H1 (cell line): ENCODE data around the gene FXR2. TPM values are rescaled to one million over a fixed set of nuclear protein-coding genes. Genes with fewer than 3 reads are reported as not detected.

ENCODE experiments used
- CBX8 ChIP-seq: fragments of 300-800, 300-1000 bp; sonication (generic); IDR thresholded peaks from 2 replicates; pipeline ENCODE4 v1.7.1; 2016; ENCODE audit warnings: low read depth, low read length, borderline replicate concordance
- CHD2 ChIP-seq: IDR thresholded peaks from 2 replicates; pipeline ENCODE4 v1.6.1; 2012; ENCODE audit warnings: low read length, improper control_type of control experiment
- HDAC6 ChIP-seq: IDR thresholded peaks from one replicate; pipeline ENCODE4 v1.7.1; 2012; ENCODE audit warnings: low read depth, mild to moderate bottlenecking, inconsistent platforms, low read length, moderate library complexity
- POLR2A ChIP-seq, 2 experiments: IDR thresholded peaks; 1 replicate in 1 of 2; 2 replicates in 1 of 2; pipeline ENCODE4 v1.6.1; 2011; ENCODE audit warnings: low read depth in 2 of 2, low read length in 2 of 2, mild to moderate bottlenecking in 2 of 2; ENCODE audit errors: control extremely low read depth in 1 of 2
- SIN3A ChIP-seq, 2 experiments: IDR thresholded peaks in 1 of 2; conservative IDR thresholded peaks in 1 of 2; 2 replicates each; pipeline ENCODE4 v1.6.1; 2011 to 2012; ENCODE audit warnings: low read length in 2 of 2, improper control_type of control experiment in 1 of 2, low read depth in 1 of 2, mild to moderate bottlenecking in 1 of 2
- SIRT6 ChIP-seq: IDR thresholded peaks from one replicate; pipeline ENCODE4 v1.7.1; 2012; ENCODE audit warnings: low read length, inconsistent platforms
- SIX5 ChIP-seq: IDR thresholded peaks from 2 replicates; pipeline ENCODE4 v1.6.1; 2011; ENCODE audit warnings: mild to moderate bottlenecking, low read depth, low read length
- SP2 ChIP-seq: IDR thresholded peaks from 2 replicates; pipeline ENCODE4 v1.6.1; 2012; ENCODE audit warnings: mild to moderate bottlenecking, low read length, inconsistent platforms
- SP4 ChIP-seq: IDR thresholded peaks from 2 replicates; pipeline ENCODE4 v1.6.1; 2012; ENCODE audit warnings: low read length, inconsistent platforms
- SUZ12 ChIP-seq: fragments of 200-600 bp; sonication (generic); IDR thresholded peaks from 2 replicates; pipeline ENCODE4 v1.6.1; 2012; ENCODE audit warnings: mild to moderate bottlenecking, inconsistent platforms, low read length, moderate library complexity, mixed read lengths
- TBP ChIP-seq: IDR thresholded peaks from 2 replicates; pipeline ENCODE4 v1.6.1; 2011; ENCODE audit warnings: low read depth, low read length, improper control_type of control experiment
- TEAD4 ChIP-seq: IDR thresholded peaks from 2 replicates; pipeline ENCODE4 v1.6.1; 2012; ENCODE audit warnings: low read depth, low read length, inconsistent platforms, mixed read lengths
- polyA plus RNA-seq, 7 experiments: library from polyadenylated mRNA; depleted of rRNA in 3 of 7; stranded (reverse) in 5 of 7; unstranded in 2 of 7; fragments of >200 nt in 5 of 7; fragments of 200-250 nt in 2 of 7; gene quantifications; 1 replicate in 5 of 7; 2 replicates in 1 of 7; 4 replicates in 1 of 7; pipeline versions ENCODE4 v1.2.1 to v1.2.3, GENCODE V29; 2011 to 2013; ENCODE audit warnings: missing spikeins in 2 of 7, mixed read lengths in 2 of 7
- total RNA-seq: library from RNA; stranded (reverse); fragmentation: NEBNext Ultra II Directional; extraction: Animal tissue kit (Norgen Biotek cat#: 25700); gene quantifications from 2 replicates; pipeline ENCODE4 v1.2.1, GENCODE V29; 2021

FXR2 gene
- total and polyA plus RNA-seq, 2 of the 8 experiments (the other 6 are each of a cell fraction or from before 2014, with no cell fraction given), result 26.2 to 44.0 TPM

- no peak for TF ChIP-seq SUZ12
- TF ChIP-seq SIX5, result no peak
- TF ChIP-seq POLR2A (IDR thresholded peaks at IDR 0.05; ENCODE audit: control extremely low read depth in 1 of 2, low read depth in 2 of 2, low read length in 2 of 2), result peak in 1 of 2 experiments; percentile 69; a peak in 1 of 3 replicates
- TF ChIP-seq TEAD4, result peak; percentile 81
- TF ChIP-seq SIRT6, result no peak
- peak; percentile 59; the same call in 1 of the 2 replicates for TF ChIP-seq TBP
- TF ChIP-seq SIN3A (conservative IDR thresholded peaks at IDR 0.05 in 1 of 2, IDR thresholded peaks at IDR 0.05 in 1 of 2; ENCODE audit: low read depth in 1 of 2, low read length in 2 of 2), result no peak
- no peak for TF ChIP-seq HDAC6
- TF ChIP-seq SP2, result no peak
- TF ChIP-seq CHD2, result 0 out of 2 replicates have a peak, but pooled peaks have one; percentile 23
- TF ChIP-seq CBX8, result no peak
- TF ChIP-seq SP4, result no peak; the same call in 1 of the 2 replicates
- TF ChIP-seq, all 59 proteins: peak for 8
Observed at GRCh38 chr17:7590743-7591142, 24.0 kb downstream of the FXR2 start (continued).
